Hepatocyte (in vitro differentiated cells): ENCODE measurements around the gene NOPCHAP1. TPM values are rescaled to one million over a fixed set of nuclear protein-coding genes. Genes with fewer than 3 reads are reported as not detected.

Experiments
- DNase-seq: peaks from one replicate; pipeline ENCODE4 v3.0.0-alpha.2; 2016; ENCODE audit warnings: low spot score
- H2AFZ ChIP-seq: fragments of 200-600 bp; sonication (generic); 2 replicates; pipeline ENCODE4 v1.6.0; 2016; ENCODE audit warnings: antibody characterized with exemption, mild to moderate bottlenecking
- H3K27ac ChIP-seq: fragments of 200-600 bp; sonication (generic); 2 replicates; pipeline ENCODE4 v1.5.1; 2016; ENCODE audit warnings: mild to moderate bottlenecking
- H3K27me3 ChIP-seq: fragments of 200-600 bp; sonication (generic); 2 replicates; pipeline ENCODE4 v1.6.1; 2016
- H3K36me3 ChIP-seq: fragments of 200-600 bp; sonication (generic); replicated peaks from 2 replicates; pipeline ENCODE4 v1.5.1; 2016; ENCODE audit warnings: low read depth; ENCODE audit not compliant: insufficient read depth
- H3K4me1 ChIP-seq: fragments of 200-600 bp; sonication (generic); 2 replicates; pipeline ENCODE4 v1.5.1; 2016; ENCODE audit warnings: mild to moderate bottlenecking, moderate library complexity; ENCODE audit not compliant: insufficient read depth
- H3K4me2 ChIP-seq: fragments of 200-600 bp; sonication (generic); 2 replicates; pipeline ENCODE4 v1.6.0; 2016
- H3K4me3 ChIP-seq: fragments of 200-600 bp; sonication (generic); 2 replicates; pipeline ENCODE4 v1.5.1; 2016; ENCODE audit warnings: mild to moderate bottlenecking
- H3K79me2 ChIP-seq: fragments of 200-600 bp; sonication (generic); 2 replicates; pipeline ENCODE4 v1.6.0; 2017; ENCODE audit warnings: mild to moderate bottlenecking
- H3K9me2 ChIP-seq: fragments of 200-600 bp; sonication (generic); replicated peaks from 2 replicates; pipeline ENCODE4 v1.6.0; 2017; ENCODE audit warnings: mild to moderate bottlenecking; ENCODE audit not compliant: insufficient read depth
- H3K9me3 ChIP-seq: fragments of 200-600 bp; sonication (generic); 2 replicates; pipeline ENCODE4 v1.5.1; 2016; ENCODE audit warnings: low read depth, mild to moderate bottlenecking
- H4K20me1 ChIP-seq: fragments of 200-600 bp; sonication (generic); 2 replicates; pipeline ENCODE4 v1.6.0; 2016; ENCODE audit warnings: mild to moderate bottlenecking; ENCODE audit not compliant: insufficient read depth, poor library complexity, severe bottlenecking
- EZH2 ChIP-seq: fragments of 200-600 bp; sonication (generic); IDR thresholded peaks from 2 replicates; pipeline ENCODE4 v1.6.1; 2016; ENCODE audit warnings: antibody characterized with exemption, mild to moderate bottlenecking, borderline replicate concordance
- EZH2phosphoT487 ChIP-seq: fragments of 200-600 bp; sonication (generic); IDR thresholded peaks from one replicate; pipeline ENCODE4 v1.6.1; 2018; ENCODE audit warnings: antibody characterized with exemption, mild to moderate bottlenecking, low read depth, moderate library complexity; ENCODE audit not compliant: unreplicated experiment, severe bottlenecking
- WGBS: methylation state at CpG from one replicate; pipeline ENCODE4 v1.1.6; 2016; ENCODE audit warnings: low lambda C conversion rate; ENCODE audit errors: missing lambda C conversion rate; 5-methylcytosine and 5-hydroxymethylcytosine counted together
- polyA plus RNA-seq: library from polyadenylated mRNA; unstranded; fragments of >200 nt; fragmentation: Nextera tagmentation; extraction: Ambion mirVana; gene quantifications from 2 replicates; pipeline ENCODE4 v1.2.1, GENCODE V29; 2016
- total RNA-seq: library from RNA; depleted of rRNA; stranded (reverse); fragments of >200 nt; gene quantifications from 2 replicates; pipeline ENCODE4 v1.2.3, GENCODE V29; 2014
- TF ChIP-seq, protein P1 (sequence below): fragments of 200-600 bp; sonication (generic); IDR thresholded peaks from 2 replicates; pipeline ENCODE4 v1.5.1; 2016; ENCODE audit warnings: antibody characterized with exemption, mild to moderate bottlenecking; ENCODE audit not compliant: poor library complexity

Gene NOPCHAP1
- total and polyA plus RNA-seq, 2 experiments from 2014 or later = 2.4 to 16.2 TPM

- no peaks in the 10 kb centered on the region for H4K20me1 ChIP-seq
- H3K79me2 ChIP-seq = peaks cover 7% of the 10 kb centered on the region
- peaks cover 3% of the 10 kb centered on the region for H3K27me3 ChIP-seq
- H3K9me2 ChIP-seq = no peaks in the 10 kb centered on the region
- H2AFZ ChIP-seq = no peak overlapping the region
- H3K4me3 ChIP-seq = no peak overlapping the region
- no peaks in the 10 kb centered on the region for H3K36me3 ChIP-seq
- no peak for DNase-seq
- TF ChIP-seq, protein P1, sequence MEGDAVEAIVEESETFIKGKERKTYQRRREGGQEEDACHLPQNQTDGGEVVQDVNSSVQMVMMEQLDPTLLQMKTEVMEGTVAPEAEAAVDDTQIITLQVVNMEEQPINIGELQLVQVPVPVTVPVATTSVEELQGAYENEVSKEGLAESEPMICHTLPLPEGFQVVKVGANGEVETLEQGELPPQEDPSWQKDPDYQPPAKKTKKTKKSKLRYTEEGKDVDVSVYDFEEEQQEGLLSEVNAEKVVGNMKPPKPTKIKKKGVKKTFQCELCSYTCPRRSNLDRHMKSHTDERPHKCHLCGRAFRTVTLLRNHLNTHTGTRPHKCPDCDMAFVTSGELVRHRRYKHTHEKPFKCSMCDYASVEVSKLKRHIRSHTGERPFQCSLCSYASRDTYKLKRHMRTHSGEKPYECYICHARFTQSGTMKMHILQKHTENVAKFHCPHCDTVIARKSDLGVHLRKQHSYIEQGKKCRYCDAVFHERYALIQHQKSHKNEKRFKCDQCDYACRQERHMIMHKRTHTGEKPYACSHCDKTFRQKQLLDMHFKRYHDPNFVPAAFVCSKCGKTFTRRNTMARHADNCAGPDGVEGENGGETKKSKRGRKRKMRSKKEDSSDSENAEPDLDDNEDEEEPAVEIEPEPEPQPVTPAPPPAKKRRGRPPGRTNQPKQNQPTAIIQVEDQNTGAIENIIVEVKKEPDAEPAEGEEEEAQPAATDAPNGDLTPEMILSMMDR = no peak
- TF ChIP-seq EZH2 = no peak
- H3K4me2 ChIP-seq = no peak overlapping the region
- H3K27ac ChIP-seq = no peak overlapping the region
- WGBS = 83% methylated on average over 5 of the region's 5 CpGs
- peaks cover under 1% of the 10 kb centered on the region for H3K4me1 ChIP-seq
- H3K9me3 ChIP-seq = no peaks in the 10 kb centered on the region
Measured at GRCh38 chr12:104951759-104952509, 34.2 kb upstream of the NOPCHAP1 start.

DNA sequence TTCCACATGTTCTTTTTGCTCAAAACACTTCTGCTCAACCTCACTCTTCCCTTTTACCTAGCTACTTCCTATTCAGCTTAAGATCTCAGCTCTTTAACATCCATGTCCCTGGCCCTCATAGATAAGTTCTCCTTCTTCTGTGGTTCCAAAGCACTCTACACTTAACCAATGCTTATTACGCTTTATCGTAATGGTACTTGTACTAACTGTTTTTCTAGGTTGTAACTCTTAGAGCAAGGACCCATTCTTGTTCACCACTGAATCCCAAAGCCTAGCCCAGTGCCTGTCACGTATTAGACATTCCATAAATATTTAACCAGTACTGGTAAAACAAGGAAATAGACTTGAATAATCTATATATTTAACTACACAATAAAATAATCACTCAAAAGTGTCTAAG lies 33.3 kb upstream of the NOPCHAP1 start:
- WGBS = 81% methylated on average over 3 of the region's 3 CpGs
- DNase-seq = no peak

DNA sequence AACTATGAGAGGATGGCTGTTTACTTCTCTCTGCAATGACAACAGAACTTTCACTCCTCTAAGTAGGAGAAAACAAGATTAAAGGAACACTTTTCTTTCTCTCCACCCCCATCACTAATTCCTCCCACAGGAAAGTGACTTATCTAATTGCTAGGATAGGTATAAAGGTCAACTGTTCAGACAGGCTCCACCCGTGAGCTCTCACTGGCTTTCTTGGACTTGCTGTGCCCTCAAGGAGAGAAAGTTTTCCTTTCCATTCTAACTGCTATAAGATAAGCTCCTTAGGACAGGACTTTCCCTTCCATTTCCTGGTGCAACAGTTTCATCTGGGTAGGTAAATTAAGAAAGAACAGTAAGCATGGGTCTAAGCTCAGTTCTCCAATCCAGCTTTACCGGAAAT lies 32.8 kb upstream of the NOPCHAP1 start:
- TF ChIP-seq, protein P1 = no peak
- peak; percentile 99 for TF ChIP-seq EZH2phosphoT487
- Histone ChIP-seq H3K4me2 (peak overlapping the region; percentile 1), H3K4me1 (peaks cover 6% of the 10 kb centered on the region), H4K20me1 (no peaks in the 10 kb centered on the region), H3K4me3 (no peak overlapping the region), H2AFZ (no peak overlapping the region), H3K36me3 (no peaks in the 10 kb centered on the region), H3K27me3 (peaks cover 5% of the 10 kb centered on the region), H3K9me2 (no peaks in the 10 kb centered on the region), H3K9me3 (no peaks in the 10 kb centered on the region), H3K27ac (peak overlapping the region; percentile 9), H3K79me2 (peaks cover 9% of the 10 kb centered on the region)
- peak; percentile 54 for DNase-seq
- WGBS = 65% methylated on average over 2 of the region's 2 CpGs

More for the DNA sequence above, 33.3 kb upstream of the NOPCHAP1 start:
- no peaks in the 10 kb centered on the region for H3K9me2 ChIP-seq
- TF ChIP-seq EZH2 (no peak), EZH2phosphoT487 (no peak)
- TF ChIP-seq, protein P1 = no peak
- no peaks in the 10 kb centered on the region for H3K36me3 ChIP-seq
- no peak overlapping the region for H3K4me3 ChIP-seq
- peak overlapping the region; percentile 1 for H3K4me2 ChIP-seq
- no peaks in the 10 kb centered on the region for H3K9me3 ChIP-seq
- H3K4me1 ChIP-seq = peaks cover 6% of the 10 kb centered on the region
- no peak overlapping the region for H2AFZ ChIP-seq
- peaks cover 5% of the 10 kb centered on the region for H3K27me3 ChIP-seq
- H3K27ac ChIP-seq = peak overlapping the region; percentile 9
- H3K79me2 ChIP-seq = peaks cover 9% of the 10 kb centered on the region
- no peaks in the 10 kb centered on the region for H4K20me1 ChIP-seq
